ENCODE data around the gene TAF15. TPM values are rescaled to one million over a fixed set of nuclear protein-coding genes. Genes with fewer than 3 reads are reported as not detected.

The TAF15 gene
- total RNA-seq, 1 donor: 55.0 TPM

GRCh38 chr17:35889818-35890773 is 80.8 kb downstream of the TAF15 start:
- DNase-seq (ENCODE audit: insufficient read length, low spot score, missing footprints): peak; percentile 84
- H2AFZ ChIP-seq (ENCODE audit: low read length): peak overlapping the region; percentile 74
- no peaks in the 10 kb centered on the region for H4K20me1 ChIP-seq (ENCODE audit: insufficient read depth, low read length)

DNA sequence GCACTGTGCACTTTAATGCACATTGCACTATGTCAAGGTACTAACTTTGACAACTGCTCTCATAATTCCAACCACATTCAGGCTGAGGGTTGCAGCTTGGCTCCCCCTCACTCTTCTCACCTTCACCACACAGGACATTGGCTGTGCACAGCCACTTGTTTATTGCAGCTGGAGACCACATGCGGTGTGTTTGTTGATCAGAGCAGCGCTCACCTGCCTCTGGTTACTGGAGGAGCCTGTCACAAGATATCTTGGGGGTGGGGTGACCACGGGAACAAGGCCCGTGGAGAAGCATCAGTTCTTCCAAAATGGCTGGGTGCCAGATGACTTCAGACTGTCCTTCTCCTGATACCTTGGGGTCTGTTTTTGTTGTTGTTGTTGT is 81.5 kb downstream of the TAF15 start:
- H3K27me3 ChIP-seq (ENCODE audit: insufficient read depth, low read length): no peaks in the 10 kb centered on the region
- TF ChIP-seq CTCF (IDR thresholded peaks at IDR 0.05; ENCODE audit: extremely low read depth, low read depth, low read length): no peak
- no peak overlapping the region for H2AFZ ChIP-seq (ENCODE audit: low read length)
- H3K4me1 ChIP-seq (ENCODE audit: insufficient read depth, low read length): peaks cover 25% of the 10 kb centered on the region
- no peaks in the 10 kb centered on the region for H3K9me3 ChIP-seq (ENCODE audit: low read depth, low read length)
- no peak overlapping the region for H3K27ac ChIP-seq (ENCODE audit: low read depth, low read length)
- H3K4me3 ChIP-seq (ENCODE audit: insufficient read depth, low read length): no peak overlapping the region
- H3K4me2 ChIP-seq (ENCODE audit: insufficient read depth, low read length): no peak overlapping the region
- no peaks in the 10 kb centered on the region for H3K36me3 ChIP-seq (ENCODE audit: insufficient read depth, low read length)
- no peak for DNase-seq (ENCODE audit: insufficient read length, low spot score, missing footprints)
- H3K79me2 ChIP-seq (ENCODE audit: insufficient read depth, low read length): no peaks in the 10 kb centered on the region
- no peaks in the 10 kb centered on the region for H4K20me1 ChIP-seq (ENCODE audit: insufficient read depth, low read length)

More at GRCh38 chr17:35889818-35890773, 80.8 kb downstream of the TAF15 start:
- TF ChIP-seq CTCF (IDR thresholded peaks at IDR 0.05; ENCODE audit: extremely low read depth, low read depth, low read length): no peak
- peak overlapping the region; percentile 1 for H3K27ac ChIP-seq (ENCODE audit: low read depth, low read length)
- no peaks in the 10 kb centered on the region for H3K27me3 ChIP-seq (ENCODE audit: insufficient read depth, low read length)
- no peaks in the 10 kb centered on the region for H3K9me3 ChIP-seq (ENCODE audit: low read depth, low read length)
- H3K79me2 ChIP-seq (ENCODE audit: insufficient read depth, low read length): no peaks in the 10 kb centered on the region
- no peak overlapping the region for H3K4me3 ChIP-seq (ENCODE audit: insufficient read depth, low read length)
- H3K4me1 ChIP-seq (ENCODE audit: insufficient read depth, low read length): peaks cover 19% of the 10 kb centered on the region
- no peaks in the 10 kb centered on the region for H3K36me3 ChIP-seq (ENCODE audit: insufficient read depth, low read length)
- peak overlapping the region; percentile 28 for H3K4me2 ChIP-seq (ENCODE audit: insufficient read depth, low read length)

GRCh38 chr17:35891269-35891668 is 82.0 kb downstream of the TAF15 start:
- H3K4me3 ChIP-seq (ENCODE audit: insufficient read depth, low read length): no peak overlapping the region
- no peak overlapping the region for H3K4me2 ChIP-seq (ENCODE audit: insufficient read depth, low read length)
- DNase-seq (ENCODE audit: insufficient read length, low spot score, missing footprints): no peak
- H3K9me3 ChIP-seq (ENCODE audit: low read depth, low read length): no peaks in the 10 kb centered on the region
- H4K20me1 ChIP-seq (ENCODE audit: insufficient read depth, low read length): no peaks in the 10 kb centered on the region
- H3K27ac ChIP-seq (ENCODE audit: low read depth, low read length): no peak overlapping the region
- TF ChIP-seq CTCF (IDR thresholded peaks at IDR 0.05; ENCODE audit: extremely low read depth, low read depth, low read length): no peak
- H3K79me2 ChIP-seq (ENCODE audit: insufficient read depth, low read length): no peaks in the 10 kb centered on the region
- no peaks in the 10 kb centered on the region for H3K36me3 ChIP-seq (ENCODE audit: insufficient read depth, low read length)
- no peaks in the 10 kb centered on the region for H3K27me3 ChIP-seq (ENCODE audit: insufficient read depth, low read length)
- peaks cover 30% of the 10 kb centered on the region for H3K4me1 ChIP-seq (ENCODE audit: insufficient read depth, low read length)
- no peak overlapping the region for H2AFZ ChIP-seq (ENCODE audit: low read length)

All from osteoblast (primary cell).